ENCODE results near the gene LAIR2. TPM values are rescaled to one million over a fixed set of nuclear protein-coding genes. Genes with fewer than 3 reads are reported as not detected.

Gene LAIR2
- total RNA-seq, 1 experiment from 2014 or later: not detected

GRCh38 chr19:54460230-54461005 lies 42.2 kb upstream of the LAIR2 start:
- Histone ChIP-seq H3K9me2 (ENCODE audit: insufficient read depth) (no peaks in the 10 kb centered on the region), H3K9me3 (ENCODE audit: control insufficient read depth in 1 of 2, insufficient read depth in 1 of 2, low read depth in 1 of 2, low read length in 2 of 2) (no peaks in the 10 kb centered on the region), H4K20me1 (ENCODE audit: insufficient read depth) (no peaks in the 10 kb centered on the region), H3K27ac (ENCODE audit: low read depth, low read length) (no peak overlapping the region), H3K9ac (ENCODE audit: low read length) (no peak overlapping the region), H3K27me3 (ENCODE audit: insufficient read depth, low read length) (no peaks in the 10 kb centered on the region), H3K79me2 (ENCODE audit: insufficient read depth, low read length) (peaks cover 69% of the 10 kb centered on the region), H3K4me2 (ENCODE audit: low read length) (no peak overlapping the region), H2AFZ (ENCODE audit: low read depth, low read length, poor library complexity, severe bottlenecking) (no peak overlapping the region), H3K4me1 (ENCODE audit: control insufficient read depth in 1 of 2, insufficient read depth in 2 of 2, low read length in 2 of 2) (peaks cover 7 to 26% of the 10 kb centered on the region in 2 experiments; a peak in 3 of 4 replicates), H3K36me3 (ENCODE audit: control insufficient read depth in 1 of 2, insufficient read depth in 2 of 2, low read length in 2 of 2) (peaks cover 35 to 43% of the 10 kb centered on the region in 2 experiments; a peak in 3 of 4 replicates), H3K4me3 (replicated peaks in 1 of 2; ENCODE audit: low read depth in 1 of 2, low read length in 2 of 2) (no peak overlapping the region)
- POLR2A ChIA-PET: interaction anchor here (1.2 to 3.1 kb wide), 2 partner anchors 9 to 11 kb away, joined by 3 to 10 read pairs; partner anchors contain the start of gene LENG8
- CTCF ChIA-PET: no interaction called here
- intact Hi-C loops (cut with micrococcal nuclease): no loop called here
- RAD21 ChIA-PET (ENCODE audit: low non-redundant PET in 1 of 2, low total read pairs in 2 of 2, uncharacterized antibody in 2 of 2, unreplicated experiment in 2 of 2): no interaction called here
- ATAC-seq: no peak
- DNase-seq (ENCODE audit: low read depth, low spot score): no peak
- BruUV-seq (replicated peaks): no TSS peak
- TF ChIP-seq POLR2AphosphoS5 (IDR thresholded peaks at IDR 0.05; ENCODE audit: low read depth, low read length) (no peak), EZH2phosphoT487 (IDR thresholded peaks at IDR 0.05; ENCODE audit: borderline replicate concordance) (no peak), FOSL1 (IDR thresholded peaks at IDR 0.05; ENCODE audit: low read depth) (no peak), SP1 (IDR thresholded peaks at IDR 0.05; ENCODE audit: low read depth) (no peak), EGR1 (IDR thresholded peaks at IDR 0.05; ENCODE audit: low read depth) (no peak), ZNF274 (IDR thresholded peaks at IDR 0.05; ENCODE audit: low read depth, low read length) (no peak), REST (IDR thresholded peaks at IDR 0.05; ENCODE audit: low read depth) (no peak), CEBPB (IDR thresholded peaks at IDR 0.05; ENCODE audit: low read depth) (no peak), SRF (IDR thresholded peaks at IDR 0.05; ENCODE audit: low read depth) (no peak), EZH2 (IDR thresholded peaks at IDR 0.05) (no peak)
- TF ChIP-seq, protein P1, sequence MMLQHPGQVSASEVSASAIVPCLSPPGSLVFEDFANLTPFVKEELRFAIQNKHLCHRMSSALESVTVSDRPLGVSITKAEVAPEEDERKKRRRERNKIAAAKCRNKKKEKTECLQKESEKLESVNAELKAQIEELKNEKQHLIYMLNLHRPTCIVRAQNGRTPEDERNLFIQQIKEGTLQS (IDR thresholded peaks at IDR 0.05): no peak
- TF ChIP-seq, protein P2, sequence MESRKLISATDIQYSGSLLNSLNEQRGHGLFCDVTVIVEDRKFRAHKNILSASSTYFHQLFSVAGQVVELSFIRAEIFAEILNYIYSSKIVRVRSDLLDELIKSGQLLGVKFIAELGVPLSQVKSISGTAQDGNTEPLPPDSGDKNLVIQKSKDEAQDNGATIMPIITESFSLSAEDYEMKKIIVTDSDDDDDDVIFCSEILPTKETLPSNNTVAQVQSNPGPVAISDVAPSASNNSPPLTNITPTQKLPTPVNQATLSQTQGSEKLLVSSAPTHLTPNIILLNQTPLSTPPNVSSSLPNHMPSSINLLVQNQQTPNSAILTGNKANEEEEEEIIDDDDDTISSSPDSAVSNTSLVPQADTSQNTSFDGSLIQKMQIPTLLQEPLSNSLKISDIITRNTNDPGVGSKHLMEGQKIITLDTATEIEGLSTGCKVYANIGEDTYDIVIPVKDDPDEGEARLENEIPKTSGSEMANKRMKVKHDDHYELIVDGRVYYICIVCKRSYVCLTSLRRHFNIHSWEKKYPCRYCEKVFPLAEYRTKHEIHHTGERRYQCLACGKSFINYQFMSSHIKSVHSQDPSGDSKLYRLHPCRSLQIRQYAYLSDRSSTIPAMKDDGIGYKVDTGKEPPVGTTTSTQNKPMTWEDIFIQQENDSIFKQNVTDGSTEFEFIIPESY (IDR thresholded peaks at IDR 0.05; ENCODE audit: extremely low read depth, insufficient replicate concordance, low read length): no peak

Data from HCT116 (cell line).